ENCODE data around the gene YIPF3.

DNA sequence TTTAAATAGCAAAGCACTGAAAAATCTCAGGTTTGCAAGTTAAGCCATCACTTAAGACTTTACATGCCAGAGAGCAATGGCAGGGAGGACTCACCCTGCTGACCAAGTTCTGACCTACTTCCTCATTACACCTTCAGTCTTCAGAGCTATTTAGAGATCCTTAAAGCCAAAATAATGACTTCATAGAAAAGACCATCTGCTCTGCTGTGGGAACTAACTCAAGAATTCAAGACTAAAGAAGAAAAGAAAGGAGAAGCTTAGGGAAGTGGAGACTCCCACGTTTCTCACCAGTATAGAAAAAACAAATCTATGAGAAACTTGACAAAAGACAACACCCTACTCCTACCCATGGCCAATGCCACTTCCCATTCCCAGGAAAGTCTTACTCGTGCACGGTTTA, 30.5 kb upstream of the YIPF3 start:
- TF ChIP-seq, protein P1, sequence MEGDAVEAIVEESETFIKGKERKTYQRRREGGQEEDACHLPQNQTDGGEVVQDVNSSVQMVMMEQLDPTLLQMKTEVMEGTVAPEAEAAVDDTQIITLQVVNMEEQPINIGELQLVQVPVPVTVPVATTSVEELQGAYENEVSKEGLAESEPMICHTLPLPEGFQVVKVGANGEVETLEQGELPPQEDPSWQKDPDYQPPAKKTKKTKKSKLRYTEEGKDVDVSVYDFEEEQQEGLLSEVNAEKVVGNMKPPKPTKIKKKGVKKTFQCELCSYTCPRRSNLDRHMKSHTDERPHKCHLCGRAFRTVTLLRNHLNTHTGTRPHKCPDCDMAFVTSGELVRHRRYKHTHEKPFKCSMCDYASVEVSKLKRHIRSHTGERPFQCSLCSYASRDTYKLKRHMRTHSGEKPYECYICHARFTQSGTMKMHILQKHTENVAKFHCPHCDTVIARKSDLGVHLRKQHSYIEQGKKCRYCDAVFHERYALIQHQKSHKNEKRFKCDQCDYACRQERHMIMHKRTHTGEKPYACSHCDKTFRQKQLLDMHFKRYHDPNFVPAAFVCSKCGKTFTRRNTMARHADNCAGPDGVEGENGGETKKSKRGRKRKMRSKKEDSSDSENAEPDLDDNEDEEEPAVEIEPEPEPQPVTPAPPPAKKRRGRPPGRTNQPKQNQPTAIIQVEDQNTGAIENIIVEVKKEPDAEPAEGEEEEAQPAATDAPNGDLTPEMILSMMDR (conservative IDR thresholded peaks at IDR 0.05; ENCODE audit: low read depth, low read length) = no peak
- no peak for TF ChIP-seq EZH2 (IDR thresholded peaks at IDR 0.05; ENCODE audit: low read length, unreplicated experiment)

Measured in PC-3 (cell line).